SIG-M5 (cell line): ENCODE data around the gene DHX16.

Source experiments
- DNase-seq: peaks from one replicate; lab custom pipeline; 2025; lab: John Stamatoyannopoulos, UW

DHX16 gene

GRCh38 chr6:30691208-30691847, 18.5 kb upstream of the DHX16 start:
- no peak for DNase-seq

DNA sequence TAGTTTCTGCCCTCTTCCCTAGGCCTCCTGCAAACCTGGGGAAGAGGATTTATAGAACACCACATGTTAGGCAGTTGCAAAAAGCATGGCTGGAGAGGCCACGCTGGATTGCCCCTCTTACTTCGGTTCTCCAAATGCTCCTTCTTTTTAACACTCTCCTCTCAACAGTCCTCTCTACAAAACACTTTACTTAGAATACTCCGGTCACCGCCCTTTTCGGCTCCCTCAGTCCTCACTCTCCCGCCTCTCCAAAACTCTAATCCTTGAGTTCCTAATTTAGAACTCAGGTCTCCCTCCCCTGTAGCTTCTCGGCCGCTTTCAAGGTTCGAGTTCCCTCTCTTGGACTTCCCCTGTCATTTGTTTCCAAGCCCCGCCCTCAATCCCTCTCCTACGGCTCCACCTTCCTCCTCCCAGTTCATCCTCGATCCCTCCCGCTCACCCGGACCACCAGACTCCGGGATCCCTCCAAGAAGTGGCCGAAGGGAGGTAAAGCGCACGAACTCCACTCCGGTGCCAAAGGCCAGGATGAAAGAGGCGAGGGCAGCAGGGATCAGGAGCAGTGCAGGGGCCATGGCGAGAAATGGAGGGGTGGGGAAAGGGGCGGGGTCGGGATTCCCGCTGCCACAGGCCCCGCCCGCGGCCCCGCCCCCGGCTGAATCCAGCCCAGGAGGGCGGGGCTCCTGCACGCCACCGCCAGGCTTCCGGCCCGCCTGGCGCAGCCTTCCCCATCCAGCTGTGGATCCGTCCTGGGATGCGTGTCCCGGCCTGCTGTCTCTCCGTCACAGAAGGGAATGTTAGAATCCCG, 17.8 kb upstream of the DHX16 start, which contains the start of gene NRM:
TSS of gene NRM (minus strand) at position 582 of the 805 bp plus-strand sequence. CDS start at position 572, 10 bp downstream.
- DNase-seq, result no peak

DNA sequence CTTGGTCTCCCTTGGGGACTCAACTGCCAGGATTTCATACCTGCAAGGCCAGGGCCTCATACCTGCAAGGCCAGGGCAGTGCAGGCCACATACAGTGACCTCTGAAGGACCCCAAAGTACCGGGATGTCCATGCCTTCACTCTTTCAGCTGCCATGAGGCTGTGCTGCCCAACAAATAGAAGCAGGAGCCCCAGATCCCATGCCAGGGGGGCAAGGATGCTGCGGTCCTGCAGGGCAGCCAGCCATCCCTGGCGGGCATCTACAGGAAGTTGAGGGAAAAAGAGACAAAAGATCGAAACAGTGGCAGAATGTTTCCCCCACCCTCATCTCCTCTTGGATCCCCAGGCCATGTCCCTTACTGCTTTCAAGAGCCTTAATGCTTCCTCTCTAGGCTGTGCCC, 17.2 kb upstream of the DHX16 start:
- no peak for DNase-seq

DNA sequence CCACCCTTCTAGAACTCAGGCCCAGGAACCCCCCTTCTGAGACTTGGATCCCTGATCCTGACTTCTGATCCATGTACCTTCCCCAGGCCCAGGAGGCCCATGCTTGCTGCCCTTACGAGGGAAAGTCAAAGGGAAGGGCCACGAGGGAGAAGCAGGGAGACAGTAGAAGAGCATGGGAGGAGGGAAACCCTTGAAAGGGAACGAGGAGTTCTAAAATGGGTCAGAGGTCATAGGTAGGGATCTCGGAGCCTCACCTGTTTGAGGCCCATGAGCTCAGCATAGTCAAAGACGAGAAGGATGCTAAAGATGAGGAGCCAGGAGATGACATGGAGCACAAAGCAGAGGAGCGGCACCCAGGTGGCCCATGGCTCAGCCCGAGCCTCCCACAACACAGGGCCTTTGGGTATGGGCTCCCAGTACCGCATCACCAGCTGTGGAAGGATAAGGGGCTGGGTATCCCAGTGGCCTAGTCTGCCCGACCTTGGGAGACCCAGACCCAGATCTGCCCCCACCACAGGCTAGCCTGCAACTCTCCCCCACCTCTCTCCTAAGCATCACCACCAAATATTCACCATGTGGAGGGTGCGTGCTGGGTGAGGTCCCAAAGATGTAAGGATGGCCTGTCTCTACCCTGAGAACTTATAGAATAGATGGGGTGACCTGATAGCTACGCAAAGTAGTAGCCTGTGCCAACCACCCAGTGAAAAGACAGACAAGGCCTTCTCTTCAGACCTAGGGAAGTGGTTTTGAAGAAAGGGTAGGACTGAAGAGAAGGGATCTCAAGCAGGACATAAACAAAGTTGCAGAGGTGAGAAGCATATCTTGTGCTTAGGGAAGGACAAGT, 16.4 kb upstream of the DHX16 start:
- DNase-seq, result no peak

DNA sequence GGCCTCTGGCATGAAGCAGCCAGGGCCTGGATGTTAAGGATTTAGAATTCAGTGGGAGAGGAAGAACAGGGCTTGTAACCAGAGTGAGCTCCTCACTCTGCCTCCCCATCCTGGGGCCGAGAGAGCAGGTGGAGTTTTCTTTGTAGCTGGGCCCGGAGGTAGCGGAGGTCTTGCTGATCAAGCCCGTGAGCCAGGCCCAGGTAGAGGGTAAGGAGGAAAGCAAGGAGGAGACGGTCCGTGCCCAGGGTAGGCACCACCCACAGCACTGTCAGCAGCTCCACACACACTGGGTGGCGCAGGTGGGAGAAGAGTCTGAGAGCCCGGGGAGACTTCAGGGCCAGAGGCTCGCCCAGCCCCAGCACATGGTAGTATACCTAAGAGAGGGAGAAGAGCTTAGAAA, 15.8 kb upstream of the DHX16 start:
- DNase-seq, result no peak

- no peak for DNase-seq
Observed at GRCh38 chr6:30687659-30688431, 15.0 kb upstream of the DHX16 start.

GRCh38 chr6:30686908-30687658, 14.3 kb upstream of the DHX16 start:
- no peak for DNase-seq

DNA sequence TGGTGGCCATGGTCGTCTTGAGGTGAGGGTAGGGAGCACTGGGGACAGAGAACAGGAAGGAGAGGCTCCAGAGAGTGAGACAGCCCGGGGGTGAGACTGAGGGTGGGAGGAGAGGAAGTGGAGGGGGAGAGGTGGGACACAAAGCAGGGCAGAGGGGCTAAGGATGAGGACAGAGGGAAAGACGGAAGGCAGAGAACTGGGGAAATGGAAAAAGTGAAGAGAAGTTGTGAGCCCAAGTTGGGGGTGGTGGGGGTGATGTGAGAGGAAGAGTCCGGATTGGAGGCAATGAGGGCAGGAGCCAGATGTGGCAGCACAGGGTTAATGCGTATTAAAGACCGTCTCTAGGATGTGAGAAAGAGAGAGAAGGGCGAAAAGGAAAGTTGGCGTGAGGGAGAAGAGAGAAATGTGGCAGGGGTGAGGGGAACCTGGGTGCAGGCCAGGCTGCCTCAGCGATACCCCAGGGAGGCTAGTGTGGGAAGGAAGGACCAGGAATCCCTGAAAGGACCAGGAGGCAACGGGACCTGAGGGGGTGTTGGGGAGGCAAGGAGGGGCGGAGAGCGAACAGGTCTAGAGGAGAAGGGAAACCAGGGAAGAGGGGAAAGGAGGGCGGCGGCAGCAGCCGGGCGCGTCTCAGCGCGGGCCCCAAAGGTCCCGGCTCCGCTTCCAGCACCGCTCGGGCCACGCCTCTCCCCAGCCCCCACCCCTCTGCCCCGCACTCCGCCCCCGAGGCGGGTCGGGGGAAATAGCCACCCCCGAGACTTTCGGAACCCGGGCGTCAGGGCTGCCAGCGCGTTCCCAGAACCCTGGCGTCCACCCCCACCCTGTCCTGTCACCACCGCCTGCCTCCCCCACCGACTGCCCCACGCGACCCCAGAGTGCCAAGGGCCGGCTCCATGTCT, 13.5 kb upstream of the DHX16 start, which contains the start of gene PPP1R18:
TSS of gene PPP1R18 (minus strand) at position 637 of the 899 bp plus-strand sequence. CDS start at position 10, 627 bp downstream.
- DNase-seq, result no peak

DNA sequence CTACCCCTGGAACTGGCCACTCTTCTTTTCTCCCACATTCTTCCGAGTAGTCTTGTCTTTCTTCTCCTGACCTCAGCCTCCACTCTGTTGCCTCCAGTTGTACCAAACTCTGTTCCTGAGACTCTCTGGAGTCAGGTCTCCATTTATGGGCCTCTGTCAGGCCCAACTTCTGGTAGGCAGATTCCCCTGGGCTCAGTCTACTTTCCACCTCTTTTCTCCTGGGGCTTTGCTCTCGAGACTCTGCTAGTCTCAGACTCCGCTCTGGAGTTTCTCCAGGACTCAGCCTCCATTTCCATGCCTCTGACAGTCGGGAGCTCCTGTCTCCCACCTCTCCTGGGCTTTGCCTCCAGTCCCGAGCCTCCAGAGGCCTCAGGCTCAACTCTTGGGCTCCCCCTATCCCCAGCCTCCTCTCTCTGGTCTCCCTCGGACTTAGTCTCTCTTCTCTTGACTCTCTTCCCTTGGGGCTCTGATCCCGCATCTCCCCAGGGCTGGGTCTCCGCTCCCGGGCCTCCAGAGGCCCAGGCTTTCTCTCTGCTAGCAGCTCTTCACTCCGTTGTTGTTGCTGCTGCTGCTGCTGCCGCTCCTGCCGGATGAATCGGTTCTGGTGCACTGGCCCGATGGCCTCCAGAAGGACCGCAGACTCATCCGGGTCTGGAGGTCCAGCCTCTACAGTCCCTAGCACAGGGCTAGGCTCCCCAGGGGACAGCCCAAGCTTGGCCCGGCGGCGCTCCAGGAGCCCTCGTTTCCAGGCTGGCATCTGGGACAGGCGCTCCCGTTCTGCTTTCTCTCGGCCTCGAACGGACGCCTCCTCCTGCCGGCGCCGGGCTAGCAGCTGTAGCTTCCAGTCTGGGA, 12.6 kb upstream of the DHX16 start:
- DNase-seq, result no peak

DNA sequence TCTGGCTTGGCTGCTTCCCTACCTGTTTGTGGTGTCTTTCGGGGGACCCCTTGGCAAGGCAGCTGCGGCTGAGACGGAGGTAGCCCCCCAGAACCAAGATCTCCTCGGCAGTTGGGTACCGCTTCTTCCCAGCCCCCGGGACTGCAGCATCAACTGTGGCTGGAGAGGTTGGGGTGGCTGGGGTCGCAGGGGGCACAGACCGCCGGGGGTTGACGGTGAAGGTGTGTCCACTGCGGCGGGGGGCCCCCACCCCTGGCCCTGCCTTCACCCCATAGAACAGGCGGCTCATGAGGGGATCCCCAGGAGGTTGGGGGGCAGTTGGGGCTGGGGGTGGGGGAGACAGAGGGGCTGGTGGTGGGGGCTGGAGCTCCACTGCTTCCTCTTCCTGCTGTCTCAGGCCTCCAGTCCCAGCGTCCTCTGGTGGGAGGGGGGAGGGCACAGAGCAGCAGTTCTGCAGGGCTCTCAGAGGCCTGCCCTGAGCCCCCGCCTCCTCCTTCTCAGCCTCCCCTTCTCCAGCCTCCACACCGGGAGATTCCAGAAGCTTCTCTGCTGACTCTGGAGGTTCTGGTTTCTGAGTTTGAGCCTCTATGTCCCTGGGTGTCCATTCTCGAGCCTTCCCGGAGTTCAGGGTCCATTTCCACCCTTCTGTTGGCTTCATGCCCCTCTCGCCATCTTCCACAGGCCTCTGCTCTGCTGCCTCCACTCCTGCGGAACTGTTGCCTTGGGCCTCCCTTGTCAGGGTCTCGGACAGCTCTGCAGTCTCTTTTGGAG, 11.8 kb upstream of the DHX16 start:
- no peak for DNase-seq

DNA sequence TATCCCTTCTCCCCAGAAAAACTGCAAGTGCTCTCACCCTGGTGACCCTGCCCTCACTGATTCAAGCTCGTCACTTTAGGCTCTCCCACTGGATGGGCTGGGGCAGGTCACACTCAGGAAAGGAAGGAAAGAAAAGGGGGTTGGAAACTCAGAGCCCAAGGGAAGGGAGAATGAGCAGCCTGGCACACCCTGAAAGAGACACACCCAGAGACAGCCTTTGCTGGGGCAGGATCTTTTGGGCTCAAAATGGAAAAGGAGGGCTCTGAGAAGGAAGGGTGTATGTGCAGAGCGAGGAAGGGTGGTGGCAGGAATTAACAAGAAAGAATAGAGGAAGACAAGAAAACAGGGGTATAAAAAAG, 11.2 kb upstream of the DHX16 start:
- DNase-seq, result no peak

- DNase-seq, result no peak
Observed at GRCh38 chr6:30683183-30683979, 10.6 kb upstream of the DHX16 start.

DNA sequence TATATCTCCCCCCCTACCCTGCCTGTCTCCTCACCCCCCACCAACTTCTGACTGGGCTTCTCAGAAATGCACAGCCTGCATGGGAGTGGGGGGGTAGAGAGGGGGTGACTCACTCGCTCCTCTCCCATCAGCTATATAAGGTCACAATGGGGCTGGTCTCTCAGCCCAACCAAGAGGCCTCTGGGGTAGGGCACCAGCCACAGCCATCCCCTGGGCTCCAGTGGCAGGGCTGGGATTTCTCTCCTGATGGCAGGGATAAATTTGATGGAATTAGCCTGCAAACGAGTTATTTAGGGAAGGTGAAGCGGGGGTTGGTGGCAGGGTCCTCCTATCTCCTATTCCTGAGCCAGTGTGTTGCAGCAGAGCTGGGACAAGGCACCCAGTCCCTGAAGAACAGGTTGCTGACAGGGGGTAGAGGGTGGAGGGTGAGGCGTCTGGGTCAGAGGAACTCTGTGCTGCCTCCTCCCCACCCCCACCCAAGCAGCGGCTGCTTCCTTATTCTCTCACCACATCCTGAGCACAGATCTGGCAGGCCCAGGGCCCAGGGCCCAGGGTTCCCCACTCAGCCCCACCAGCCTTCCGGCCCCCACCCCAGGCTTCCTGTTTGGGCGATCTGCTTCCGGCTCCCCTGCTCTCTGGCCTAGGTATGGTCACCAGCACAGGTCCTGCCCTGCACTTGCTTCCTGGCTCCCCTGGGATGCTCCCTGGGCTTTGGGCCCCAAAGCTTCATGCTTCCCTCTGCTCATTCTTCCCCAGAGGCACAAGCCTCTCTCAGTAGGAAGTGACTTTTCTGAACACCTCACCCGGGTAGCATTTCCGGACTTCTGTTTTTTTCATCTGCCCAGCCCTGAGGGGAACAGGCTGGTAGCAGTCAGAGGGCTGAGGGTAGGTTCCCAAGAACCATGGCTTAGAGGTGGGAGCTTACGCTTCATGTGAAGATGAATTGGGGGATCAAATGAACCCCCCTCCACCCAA, 9.6 kb upstream of the DHX16 start:
- DNase-seq, result peak; percentile 70

DNA sequence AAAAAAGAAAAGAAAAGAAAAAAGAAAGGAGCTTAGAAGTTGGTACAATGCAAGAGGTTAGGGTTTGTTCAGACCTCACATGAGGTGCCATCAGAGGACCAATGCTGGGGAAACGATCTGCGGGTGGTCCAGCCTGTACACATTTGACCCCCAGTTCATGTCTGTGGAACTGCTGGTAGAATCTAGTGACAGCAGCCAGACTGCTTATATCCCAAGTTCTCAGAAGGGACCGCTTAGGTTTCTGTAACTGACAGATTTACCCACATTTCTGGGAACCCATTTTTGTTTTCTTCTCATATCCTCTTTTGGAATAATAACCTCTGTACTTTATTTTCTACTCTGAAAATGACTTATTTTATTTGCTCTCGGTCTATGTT, 8.9 kb upstream of the DHX16 start:
- no peak for DNase-seq

- DNase-seq, result no peak
Observed at GRCh38 chr6:30679765-30680535, 7.1 kb upstream of the DHX16 start.
